H1 (cell line): ENCODE data around the gene SGCB. TPM values are rescaled to one million over a fixed set of nuclear protein-coding genes. Genes with fewer than 3 reads are reported as not detected.

Experiments used
- BCL11A ChIP-seq, 2 experiments: IDR thresholded peaks; one replicate each; pipeline ENCODE4 v1.6.1; 2011; ENCODE audit warnings: low read depth in 2 of 2, low read length in 2 of 2, mild to moderate bottlenecking in 2 of 2
- CTBP2 ChIP-seq: IDR thresholded peaks from 2 replicates; pipeline ENCODE4 v1.7.0; 2011; ENCODE audit warnings: borderline replicate concordance, mild to moderate bottlenecking, moderate library complexity, mixed read lengths, low read length; ENCODE audit not compliant: insufficient read depth, insufficient read length
- HDAC6 ChIP-seq: IDR thresholded peaks from one replicate; pipeline ENCODE4 v1.7.1; 2012; ENCODE audit warnings: low read depth, mild to moderate bottlenecking, inconsistent platforms, low read length, moderate library complexity
- JUND ChIP-seq: IDR thresholded peaks from 2 replicates; pipeline ENCODE4 v1.6.1; 2011; ENCODE audit warnings: mild to moderate bottlenecking, improper control_type of control experiment, low read length
- RFX5 ChIP-seq: IDR thresholded peaks from 2 replicates; pipeline ENCODE4 v1.6.1; 2011; ENCODE audit warnings: low read depth, low read length, improper control_type of control experiment, borderline replicate concordance
- SAP30 ChIP-seq: fragments of 300-600 bp; sonication (generic); IDR thresholded peaks from 2 replicates; pipeline ENCODE4 v1.7.1; 2012; ENCODE audit warnings: low read length, moderate library complexity, mild to moderate bottlenecking, inconsistent platforms; ENCODE audit not compliant: insufficient read depth, insufficient replicate concordance
- TCF12 ChIP-seq: IDR thresholded peaks from 2 replicates; pipeline ENCODE4 v1.6.1; 2011; ENCODE audit warnings: low read depth, mild to moderate bottlenecking, low read length
- TEAD4 ChIP-seq: IDR thresholded peaks from 2 replicates; pipeline ENCODE4 v1.6.1; 2012; ENCODE audit warnings: low read depth, low read length, inconsistent platforms, mixed read lengths
- polyA plus RNA-seq, 7 experiments: library from polyadenylated mRNA; depleted of rRNA in 3 of 7; stranded (reverse) in 5 of 7; unstranded in 2 of 7; fragments of >200 nt in 5 of 7; fragments of 200-250 nt in 2 of 7; gene quantifications; 1 replicate in 5 of 7; 2 replicates in 1 of 7; 4 replicates in 1 of 7; pipeline versions ENCODE4 v1.2.1 to v1.2.3, GENCODE V29; 2011 to 2013; ENCODE audit warnings: missing spikeins in 2 of 7, mixed read lengths in 2 of 7
- total RNA-seq: library from RNA; stranded (reverse); fragmentation: NEBNext Ultra II Directional; extraction: Animal tissue kit (Norgen Biotek cat#: 25700); gene quantifications from 2 replicates; pipeline ENCODE4 v1.2.1, GENCODE V29; 2021

The SGCB gene
- total and polyA plus RNA-seq, 2 of the 8 experiments (the other 6 are each of a cell fraction or from before 2014, with no cell fraction given) = 6.8 to 32.2 TPM

DNA sequence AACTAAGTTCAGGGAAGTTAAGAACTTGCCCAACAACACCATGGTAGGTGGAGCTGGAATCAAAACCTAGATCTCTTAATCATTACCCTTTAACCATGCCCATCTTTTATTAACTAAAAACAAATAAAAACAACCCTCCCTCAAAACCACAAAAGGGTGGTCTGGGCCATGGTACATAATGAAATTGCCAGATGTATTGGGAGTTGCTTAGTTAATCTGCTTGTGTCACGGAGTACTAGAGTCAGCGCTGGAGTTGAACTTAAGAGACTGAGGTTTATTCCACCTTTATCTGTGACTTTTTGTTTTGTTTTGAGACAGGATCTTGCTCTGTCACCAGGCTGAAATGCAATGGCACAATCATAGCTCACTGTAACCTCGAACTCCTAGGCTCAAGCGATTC lies 31.2 kb downstream of the SGCB start (continued):
- TF ChIP-seq RFX5 (no peak), HDAC6 (no peak), SAP30 (no peak), BCL11A (IDR thresholded peaks at IDR 0.05; ENCODE audit: low read depth in 2 of 2, low read length in 2 of 2) (no peak), JUND (no peak), TCF12 (no peak), CTBP2 (no peak), TEAD4 (no peak)
